ENCODE measurements around the gene NOP14.
"Not testable (repeated sequence)": the region's sequence is repeated elsewhere in the genome, so short reads cannot be mapped to it uniquely, and the experiment has no call there.

The NOP14 gene

DNA sequence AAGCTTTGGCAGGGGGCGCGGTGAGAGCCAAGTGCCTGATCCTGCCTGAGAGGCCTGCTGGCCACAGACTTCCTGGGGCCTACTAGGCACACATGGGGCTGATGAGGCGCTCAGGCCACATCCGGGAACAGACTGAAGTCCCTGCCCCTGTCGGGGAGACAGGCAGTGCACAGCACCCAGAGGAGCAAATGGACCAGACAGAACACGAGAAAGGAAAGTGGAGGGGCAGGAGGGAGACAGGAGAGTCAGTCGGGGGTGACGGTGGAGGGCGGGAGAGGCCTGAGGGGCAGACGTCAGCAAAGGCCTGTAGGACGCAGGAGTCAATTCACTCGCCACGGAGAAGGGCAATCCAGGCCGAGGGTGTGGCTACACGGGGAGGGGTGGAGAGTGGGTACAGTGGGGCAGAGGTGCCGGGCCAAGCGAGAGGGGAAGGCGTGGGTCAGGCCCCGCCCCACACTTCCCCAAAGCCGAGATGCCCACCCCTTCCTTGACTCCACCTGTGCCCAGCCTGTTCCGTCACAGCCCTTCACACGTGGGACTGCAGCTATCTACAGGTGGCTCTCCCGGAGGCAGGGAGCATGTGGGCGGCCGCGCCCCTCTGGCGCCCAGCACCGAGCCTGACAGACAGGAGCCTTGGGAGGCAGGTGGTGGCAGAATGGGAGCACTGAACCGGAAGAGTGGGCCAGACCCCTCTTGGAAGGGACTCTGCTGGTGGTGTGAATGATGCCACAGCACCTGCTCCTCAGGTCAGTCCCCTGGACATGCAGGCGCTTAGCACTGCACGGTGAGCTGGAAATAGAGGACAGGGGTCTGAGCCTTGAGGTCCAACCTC, 20.5 kb downstream of the NOP14 start:
- peak; percentile 51 for DNase-seq (ENCODE audit: low spot score)

DNA sequence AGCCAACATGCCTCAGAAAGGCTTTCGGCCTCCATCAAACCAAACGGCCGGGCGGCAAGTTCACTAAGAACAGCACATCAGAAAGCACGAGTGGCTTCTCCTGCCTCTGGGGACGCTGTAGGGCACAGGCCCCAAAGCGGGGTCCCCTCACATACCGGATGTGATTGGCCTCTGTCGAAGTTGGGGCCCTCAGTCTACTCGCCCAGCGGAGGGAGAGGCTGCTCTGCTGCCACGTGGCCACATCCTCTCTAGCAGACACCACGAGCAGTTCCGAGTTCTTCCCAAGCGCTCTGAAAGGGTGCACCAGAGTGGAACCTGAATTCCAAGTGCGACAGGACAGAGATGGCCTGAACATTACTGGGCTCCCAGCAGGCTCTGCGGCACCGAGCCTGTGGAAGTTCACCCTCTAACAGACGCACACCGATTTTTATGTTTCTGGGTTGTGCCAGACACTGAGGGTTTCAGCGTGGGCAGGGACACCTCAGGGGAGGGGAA, 21.1 kb downstream of the NOP14 start:
- no peak for DNase-seq (ENCODE audit: low spot score)

GRCh38 chr4:2941138-2942036, 21.8 kb downstream of the NOP14 start:
- no peak for DNase-seq (ENCODE audit: low spot score)

DNA sequence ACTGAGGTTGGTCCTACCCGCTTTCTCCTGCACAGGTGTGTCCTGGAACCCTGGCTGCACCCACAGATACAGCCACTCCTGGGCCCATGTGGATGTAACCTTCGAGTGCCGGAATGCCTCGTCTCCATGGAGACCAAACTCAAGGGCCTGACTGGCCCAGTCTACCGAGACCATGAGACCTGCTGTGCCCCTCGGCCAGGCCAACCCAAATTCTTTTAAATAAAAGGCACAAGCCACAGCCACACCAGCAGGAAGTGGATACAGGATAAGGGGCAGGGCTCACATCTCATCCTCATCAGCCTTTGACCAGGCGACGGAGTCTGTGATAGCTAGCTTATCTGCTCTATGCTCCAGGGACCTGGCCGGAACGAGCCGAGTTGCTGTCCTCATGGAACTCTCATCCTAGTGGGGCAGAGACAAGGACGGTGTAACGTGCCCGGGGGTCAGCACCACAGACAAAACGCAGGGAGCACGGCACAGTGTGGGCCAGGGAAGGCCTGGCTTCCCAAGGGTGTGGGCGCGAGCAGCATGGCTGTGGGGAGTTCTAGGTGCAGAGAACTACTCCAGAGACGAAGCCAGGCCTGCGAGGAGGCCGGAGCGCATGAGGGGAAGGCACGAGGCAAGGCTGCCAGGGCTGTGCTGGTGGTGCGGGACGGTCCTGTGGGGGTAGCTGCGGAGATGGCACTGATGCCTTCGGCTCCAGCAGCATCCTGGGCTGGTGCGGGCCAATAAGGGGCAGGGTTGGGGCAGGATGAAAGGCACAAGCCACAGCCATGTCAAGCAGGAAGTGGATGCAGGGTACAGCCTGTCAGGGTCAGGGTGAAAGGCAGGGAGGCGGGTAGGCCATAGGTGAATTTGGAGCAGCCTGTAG, 22.7 kb downstream of the NOP14 start:
- DNase-seq (ENCODE audit: low spot score) = no peak

DNA sequence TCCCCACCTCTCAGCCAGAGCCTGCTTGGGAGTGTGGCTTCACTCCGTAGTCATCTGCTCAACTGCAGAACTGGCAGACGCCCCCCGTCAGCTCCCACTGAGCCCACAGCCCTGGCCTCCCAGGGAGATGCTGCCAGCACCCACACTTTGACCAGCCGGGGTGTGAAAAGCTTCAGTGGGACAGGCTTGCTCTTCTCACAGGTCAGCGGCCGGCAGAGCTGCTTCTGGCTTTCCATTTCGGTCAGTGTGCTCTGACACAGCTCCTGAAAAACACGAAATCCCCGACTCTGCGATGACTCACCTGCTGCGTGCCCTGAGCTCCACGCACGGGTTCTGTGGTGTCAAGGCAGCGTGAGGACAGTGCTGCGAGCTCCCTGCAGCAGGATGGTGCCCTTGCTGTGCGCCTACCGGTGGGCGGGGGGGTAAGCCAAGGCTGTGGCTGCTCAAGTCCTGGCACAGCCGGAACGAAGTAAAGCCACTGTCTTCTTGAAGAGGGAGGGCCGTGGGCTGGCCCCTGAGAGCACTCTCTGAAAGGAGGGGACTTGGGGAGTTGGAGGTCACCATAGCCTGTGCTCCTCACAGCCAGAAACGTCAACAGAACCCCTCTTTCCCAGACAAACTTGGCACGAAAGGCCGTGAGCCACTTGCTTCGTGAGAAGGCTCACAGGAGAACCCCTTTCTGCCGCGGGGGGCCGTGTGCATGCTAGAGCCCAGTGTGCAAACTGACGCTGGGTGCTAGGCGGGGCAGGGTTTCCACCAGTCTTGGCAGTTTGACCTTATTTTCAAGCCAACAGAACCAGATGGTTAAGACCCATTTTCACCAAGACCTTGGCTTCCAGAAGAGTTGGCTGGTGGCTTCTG, 23.6 kb downstream of the NOP14 start:
- no peak for DNase-seq (ENCODE audit: low spot score)

GRCh38 chr4:2938906-2939305, 24.3 kb downstream of the NOP14 start:
- no peak for DNase-seq (ENCODE audit: low spot score)

DNA sequence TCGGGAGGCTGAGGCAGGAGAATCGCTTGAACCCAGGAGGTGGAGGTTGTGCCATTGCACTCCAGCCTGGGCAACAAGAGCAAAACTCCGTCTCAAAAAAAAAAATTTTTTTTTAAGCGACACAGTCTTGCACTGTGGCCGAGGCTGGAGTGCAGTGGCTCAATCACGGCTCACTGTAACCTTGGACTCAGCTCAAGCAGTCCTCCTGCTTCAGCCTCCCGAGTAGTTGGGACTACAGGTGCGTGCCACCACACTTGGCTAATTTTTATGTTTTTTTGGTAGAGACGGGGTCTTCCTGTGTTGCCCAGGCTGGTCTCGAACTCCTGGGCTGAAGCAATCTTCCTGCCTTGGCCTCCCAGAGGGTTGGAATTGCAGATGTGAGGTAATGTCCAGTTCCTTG, 24.8 kb downstream of the NOP14 start:
- not testable (repeated sequence) for DNase-seq (ENCODE audit: low spot score)

DNA sequence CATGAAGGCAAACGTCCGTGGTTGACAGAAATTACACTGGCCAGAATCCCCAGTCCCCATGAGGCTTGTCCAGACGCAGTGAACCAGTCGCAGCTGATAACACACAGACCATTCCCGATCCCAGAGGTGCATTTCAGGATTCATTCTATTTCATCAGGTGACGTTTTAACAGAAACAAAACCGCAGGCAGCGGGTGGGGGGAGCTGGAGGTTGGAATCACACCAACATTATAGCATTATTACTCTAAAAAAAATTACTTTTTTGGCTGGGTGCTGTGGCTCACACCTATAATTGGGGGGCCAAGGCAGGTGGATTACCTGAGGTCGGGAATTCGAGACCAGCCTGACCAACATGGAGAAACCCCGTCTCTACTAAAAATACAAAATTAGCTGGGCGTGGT, 25.2 kb downstream of the NOP14 start:
- no peak for DNase-seq (ENCODE audit: low spot score)

DNA sequence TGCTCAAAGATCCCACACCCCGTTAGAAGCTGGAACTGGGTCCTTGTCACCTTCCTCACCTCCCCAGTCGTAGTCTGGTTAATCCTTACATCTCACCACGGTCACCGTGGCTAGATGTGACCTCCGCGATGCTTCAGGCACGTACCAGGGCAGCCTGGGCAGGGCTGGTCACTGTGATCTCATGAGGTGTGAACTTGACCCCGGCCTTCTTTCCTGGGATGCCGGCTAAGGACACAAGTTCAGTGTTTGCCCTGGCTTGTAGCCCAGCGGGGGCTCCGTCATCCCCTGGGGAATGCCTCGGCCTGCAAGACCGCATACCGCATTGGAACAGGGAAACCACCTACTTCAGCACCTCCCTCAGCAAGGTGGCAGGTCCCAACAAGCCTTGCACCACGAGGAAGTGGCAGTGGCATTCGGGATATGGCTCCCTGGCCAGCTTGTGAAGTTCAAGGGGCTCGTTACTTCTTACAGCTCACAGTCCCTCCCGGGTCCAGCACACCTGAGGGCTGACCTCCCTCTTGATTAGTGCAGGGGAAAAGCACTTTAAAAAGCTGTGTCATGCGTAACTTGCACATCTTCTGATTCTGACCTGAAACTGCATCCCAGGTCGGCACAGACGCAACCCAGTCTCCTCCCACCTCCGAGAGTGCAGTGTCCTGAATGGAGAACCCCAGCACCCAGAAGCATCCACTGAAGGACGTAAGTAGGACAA, 25.9 kb downstream of the NOP14 start:
- DNase-seq (ENCODE audit: low spot score) = peak; percentile 69

- no peak for DNase-seq (ENCODE audit: low spot score)
Observed at GRCh38 chr4:2936773-2937145, 26.4 kb downstream of the NOP14 start.

GRCh38 chr4:2935762-2936743, 27.2 kb downstream of the NOP14 start:
- DNase-seq (ENCODE audit: low spot score) = peak; percentile 80

DNA sequence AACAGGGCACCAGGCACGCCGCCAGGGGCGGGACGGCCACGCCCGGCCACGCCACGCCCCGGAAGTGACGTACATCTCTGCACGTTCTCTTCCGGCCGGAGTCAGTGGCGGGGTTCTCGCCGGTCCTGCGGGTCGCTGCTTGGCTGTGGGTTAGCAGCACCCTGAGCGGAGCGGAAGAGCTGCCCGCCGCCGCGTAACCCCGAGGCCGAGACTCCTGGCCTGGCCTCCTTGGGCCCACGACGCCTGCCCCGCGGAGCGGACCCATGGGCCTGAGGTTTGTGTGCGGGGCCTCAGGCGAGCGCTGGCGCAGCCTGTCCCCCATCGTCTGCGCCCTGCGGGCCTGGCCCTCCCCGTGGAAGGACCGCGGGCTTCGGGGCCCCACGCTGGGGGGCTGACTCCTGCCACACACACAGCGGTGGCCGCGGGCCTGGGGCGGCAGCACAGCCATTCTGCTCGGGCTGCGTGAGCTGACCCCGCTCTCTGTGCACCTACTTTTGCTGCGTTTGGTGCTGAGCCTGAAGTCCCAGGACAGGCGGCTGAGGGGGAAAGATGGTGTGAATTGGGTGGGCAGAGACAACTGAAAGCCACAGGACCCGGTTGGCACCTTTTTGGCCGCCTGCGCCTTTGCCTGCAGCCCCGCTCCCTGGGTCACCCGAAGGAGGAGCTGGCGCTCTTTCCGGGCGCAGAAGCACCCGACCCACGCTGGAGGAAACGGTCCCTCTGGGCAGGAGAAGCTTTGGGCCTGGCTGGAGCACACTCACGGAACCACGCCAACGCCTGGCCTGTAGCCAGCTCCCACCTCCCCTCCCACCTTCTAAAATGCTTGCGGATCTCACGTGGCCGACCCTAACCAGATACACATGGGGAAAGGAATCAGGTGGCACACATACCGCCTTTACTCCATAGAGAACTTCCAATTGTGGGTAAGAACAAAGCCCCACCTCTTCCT, 28.1 kb downstream of the NOP14 start:
- peak; percentile 87 for DNase-seq (ENCODE audit: low spot score)

GRCh38 chr4:2934077-2934812, 29.0 kb downstream of the NOP14 start:
- DNase-seq (ENCODE audit: low spot score) = peak; percentile 22

- no peak for DNase-seq (ENCODE audit: low spot score)
Observed at GRCh38 chr4:2933566-2934076, 29.6 kb downstream of the NOP14 start.

GRCh38 chr4:2932951-2933565, 30.1 kb downstream of the NOP14 start:
- no peak for DNase-seq (ENCODE audit: low spot score)

GRCh38 chr4:2932321-2932950, 30.8 kb downstream of the NOP14 start:
- no peak for DNase-seq (ENCODE audit: low spot score)
